Tibial artery (tissue), 4 donors: ENCODE results near the gene MGAT4C.

Source experiments
- DNase-seq, 2 donors: peaks; one replicate each; pipeline ENCODE4 v3.0.0-alpha.2; 2019
- H3K27ac ChIP-seq, 2 donors: fragments of 200-600 bp; sonication (generic) in 1 of 2; 1 replicate in 1 of 2; 2 replicates in 1 of 2; pipeline ENCODE4 v1.5.1; 2018 to 2019; ENCODE audit warnings: mild to moderate bottlenecking in 1 of 2
- H3K27me3 ChIP-seq, 2 donors: fragments of 200-600 bp; sonication (generic) in 1 of 2; one replicate each; pipeline versions ENCODE4 v1.5.1 to v1.6.0; 2016 to 2019
- H3K36me3 ChIP-seq, 3 donors: fragments of 200-600 bp; sonication (generic) in 2 of 3; one replicate each; pipeline ENCODE4 v1.5.1; 2016 to 2019; ENCODE audit warnings: mild to moderate bottlenecking in 2 of 3
- H3K4me1 ChIP-seq, 4 donors: fragments of 200-600 bp; sonication (generic) in 2 of 4; 1 replicate in 3 of 4; 2 replicates in 1 of 4; pipeline ENCODE4 v1.5.1; 2016 to 2019
- H3K4me3 ChIP-seq, 2 donors: fragments of 200-600 bp; sonication (generic) in 1 of 2; 1 replicate in 1 of 2; 2 replicates in 1 of 2; pipeline ENCODE4 v1.5.1; 2018 to 2019; ENCODE audit warnings: mild to moderate bottlenecking in 2 of 2
- H3K9me3 ChIP-seq, 3 donors: fragments of 200-600 bp; sonication (generic) in 1 of 3; one replicate each; pipeline ENCODE4 v1.5.1; 2016 to 2019
- CTCF ChIP-seq, 2 experiments: fragments of 200-600 bp in 1 of 2; fragments of 450-650 bp in 1 of 2; IDR thresholded peaks; one replicate each; pipeline ENCODE4 v1.5.1; 2017 to 2019; ENCODE audit warnings: antibody characterized with exemption in 2 of 2, mild to moderate bottlenecking in 1 of 2, moderate library complexity in 1 of 2
- intact Hi-C: fragments of 100-400 bp; cut with DNase I; formaldehyde crosslinking; loops from one replicate; pipeline ENCODE4 v1.15.0; 2023; ENCODE audit warnings: low total_unique reads

Gene MGAT4C

GRCh38 chr12:86154620-86155019, 101.6 kb downstream of the MGAT4C start:
- H3K27me3 ChIP-seq = no peaks in the 10 kb centered on the region
- H3K36me3 ChIP-seq = no peaks in the 10 kb centered on the region
- TF ChIP-seq CTCF (IDR thresholded peaks at IDR 0.05) = no peak
- H3K4me1 ChIP-seq = no peaks in the 10 kb centered on the region
- intact Hi-C loops = no loop called here
- DNase-seq = no peak
- H3K9me3 ChIP-seq = no peaks in the 10 kb centered on the region
- H3K4me3 ChIP-seq = no peak overlapping the region
- H3K27ac ChIP-seq = no peak overlapping the region

GRCh38 chr12:86148612-86149011, 107.6 kb downstream of the MGAT4C start:
- no peaks in the 10 kb centered on the region for H3K4me1 ChIP-seq
- H3K4me3 ChIP-seq = no peak overlapping the region
- H3K36me3 ChIP-seq = no peaks in the 10 kb centered on the region
- intact Hi-C loops = no loop called here
- no peak for TF ChIP-seq CTCF (IDR thresholded peaks at IDR 0.05)
- H3K9me3 ChIP-seq = no peaks in the 10 kb centered on the region
- H3K27ac ChIP-seq = no peak overlapping the region
- DNase-seq = no peak
- no peaks in the 10 kb centered on the region for H3K27me3 ChIP-seq

- DNase-seq = no peak
- no peaks in the 10 kb centered on the region for H3K36me3 ChIP-seq
- intact Hi-C loops = no loop called here
- no peak for TF ChIP-seq CTCF (IDR thresholded peaks at IDR 0.05)
- no peaks in the 10 kb centered on the region for H3K27me3 ChIP-seq
- H3K27ac ChIP-seq = no peak overlapping the region
- no peaks in the 10 kb centered on the region for H3K4me1 ChIP-seq
- no peak overlapping the region for H3K4me3 ChIP-seq
- no peaks in the 10 kb centered on the region for H3K9me3 ChIP-seq
These were observed 108.1 kb downstream of the MGAT4C start for GRCh38 chr12:86148071-86148470.

GRCh38 chr12:86145156-86145555, 111.0 kb downstream of the MGAT4C start:
- Histone ChIP-seq H3K27ac (no peak overlapping the region), H3K4me3 (no peak overlapping the region), H3K4me1 (no peaks in the 10 kb centered on the region), H3K36me3 (no peaks in the 10 kb centered on the region), H3K27me3 (no peaks in the 10 kb centered on the region), H3K9me3 (no peaks in the 10 kb centered on the region)
- intact Hi-C loops = no loop called here
- DNase-seq = no peak
- TF ChIP-seq CTCF (IDR thresholded peaks at IDR 0.05) = no peak

- Histone ChIP-seq H3K27me3 (no peaks in the 10 kb centered on the region), H3K9me3 (no peaks in the 10 kb centered on the region), H3K4me3 (no peak overlapping the region), H3K36me3 (no peaks in the 10 kb centered on the region), H3K4me1 (no peaks in the 10 kb centered on the region), H3K27ac (no peak overlapping the region)
- DNase-seq = no peak
- intact Hi-C loops = no loop called here
- TF ChIP-seq CTCF (IDR thresholded peaks at IDR 0.05) = no peak
These were observed 113.0 kb downstream of the MGAT4C start for GRCh38 chr12:86143162-86143561.

GRCh38 chr12:86139671-86140070, 116.5 kb downstream of the MGAT4C start:
- no peak overlapping the region for H3K4me3 ChIP-seq
- intact Hi-C loops = no loop called here
- no peaks in the 10 kb centered on the region for H3K4me1 ChIP-seq
- TF ChIP-seq CTCF (IDR thresholded peaks at IDR 0.05) = no peak
- no peaks in the 10 kb centered on the region for H3K36me3 ChIP-seq
- DNase-seq = no peak
- H3K9me3 ChIP-seq = no peaks in the 10 kb centered on the region
- no peak overlapping the region for H3K27ac ChIP-seq
- no peaks in the 10 kb centered on the region for H3K27me3 ChIP-seq
